Mucosa of descending colon (tissue), 3 donors: ENCODE data around the gene CFAP68. TPM values are rescaled to one million over a fixed set of nuclear protein-coding genes. Genes with fewer than 3 reads are reported as not detected.
A peak's percentile ranks its signal among the peaks of the same experiment; 100 is the strongest.

ENCODE experiments used
- ATAC-seq: fragments of 200-7000 bp; cut with Tn5 transposase; one replicate; pipeline ENCODE4 v1.9.1; 2020; ENCODE audit warnings: mild to moderate bottlenecking, moderate library complexity
- DNase-seq, 3 donors: peaks; one replicate each; pipeline ENCODE4 v3.0.0-alpha.2; 2020
- H3K36me3 ChIP-seq: fragments of 200-600 bp; one replicate; pipeline ENCODE4 v1.8.0; 2021; ENCODE audit warnings: low read depth, mild to moderate bottlenecking
- H3K4me1 ChIP-seq: fragments of 200-600 bp; one replicate; pipeline ENCODE4 v1.8.0; 2021; ENCODE audit warnings: low read depth, mild to moderate bottlenecking
- H3K4me3 ChIP-seq: fragments of 200-600 bp; one replicate; pipeline ENCODE4 v1.8.0; 2021; ENCODE audit warnings: mild to moderate bottlenecking
- H3K9me3 ChIP-seq: fragments of 200-600 bp; one replicate; pipeline ENCODE4 v1.8.0; 2021; ENCODE audit warnings: mild to moderate bottlenecking
- CTCF ChIP-seq: fragments of 200-600 bp; IDR thresholded peaks from one replicate; pipeline ENCODE4 v1.8.0; 2022; ENCODE audit warnings: antibody characterized with exemption, mild to moderate bottlenecking
- intact Hi-C, 2 donors: fragments of 100-400 bp; cut with DNase I in 1 of 2; cut with micrococcal nuclease in 1 of 2; formaldehyde crosslinking; loops; one replicate each; pipeline versions ENCODE4 v1.11.0 to v1.11.1; 2022; cut with DNase I, micrococcal nuclease
- long read RNA-seq, 2 donors: library from polyadenylated mRNA; unstranded; transcript quantifications; one replicate each; pipeline ENCODE4 v2.0.0, GENCODE V29; 2019 to 2021
- total RNA-seq, 3 donors: library from RNA; stranded (reverse); fragmentation: NEBNext Ultra II Directional in 2 of 3; extraction: Animal tissue kit (Norgen Biotek cat#: 25700) in 2 of 3; gene quantifications; one replicate each; pipeline versions ENCODE4 v1.2.1 to v1.2.4, GENCODE V29; 2021 to 2023
- donor health status: DM: no; HTN: no; CAD: no; lungs with moderate emphysema.
- donor health status: DM: no; HTN: no; CAD: no.
- donor health status: DM: no; HTN: yes; CAD: no.

CFAP68 gene
- 10 to 100 TPM; 12.2 to 26.4 (median 19.1) TPM for total RNA-seq
- long read RNA-seq, donor 1, partial matches to known transcripts = 0 of 3 reads
- long read RNA-seq, donor 1, other reads (novel, unspliced or antisense) = 0 of 3 reads
- long read RNA-seq, donor 2, transcript C11orf1-201 (4 exons, 2,885 nt) = major isoform, 5 of 8 reads
- long read RNA-seq, donor 2, partial matches to known transcripts = 0 of 8 reads
- long read RNA-seq, donor 2, other reads (novel, unspliced or antisense) = 0 of 8 reads

- ATAC-seq = peak; percentile 97
These were observed at the start of gene CFAP68, which contains the start of gene FDXACB1 for GRCh38 chr11:111878849-111879636. Gene CFAP68, plus strand, starts transcription at chr11:111879541. Its CDS starts 20 bp downstream, at chr11:111879561. Gene FDXACB1, minus strand, starts transcription at chr11:111879165. Its CDS starts 33 bp downstream, at chr11:111879132.

GRCh38 chr11:111833524-111833923 is 45.8 kb upstream of the CFAP68 start:
- intact Hi-C loops = loop anchor here in 1 of 2 donors (10.0 kb wide), 2 partner anchors 49 to 249 kb away; no protein-coding TSS in a partner anchor
- H3K36me3 ChIP-seq = no peaks in the 10 kb centered on the region
- ATAC-seq = no peak
- H3K9me3 ChIP-seq = no peaks in the 10 kb centered on the region
- no peak for DNase-seq
- no peaks in the 10 kb centered on the region for H3K4me1 ChIP-seq
- TF ChIP-seq CTCF = no peak
- H3K4me3 ChIP-seq = no peak overlapping the region

More at GRCh38 chr11:111878849-111879636, at the start of gene CFAP68, which contains the start of gene FDXACB1:
- H3K36me3 ChIP-seq = no peaks in the 10 kb centered on the region
- intact Hi-C loops = no loop called here
- no peaks in the 10 kb centered on the region for H3K9me3 ChIP-seq
- no peaks in the 10 kb centered on the region for H3K4me1 ChIP-seq
- DNase-seq = peak; percentile 95 to 98 (median 97)
- peak within 1 kb of the TSS; percentile 10 for H3K4me3 ChIP-seq
- peak; percentile 92 for TF ChIP-seq CTCF

- intact Hi-C loops = loop anchor here in 1 of 2 donors (10.0 kb wide), 2 partner anchors 50 to 250 kb away; no protein-coding TSS in a partner anchor
- H3K4me1 ChIP-seq = no peaks in the 10 kb centered on the region
- TF ChIP-seq CTCF = no peak
- H3K4me3 ChIP-seq = no peak overlapping the region
- DNase-seq = no peak
- peak; percentile 58 for ATAC-seq
- no peaks in the 10 kb centered on the region for H3K36me3 ChIP-seq
- no peaks in the 10 kb centered on the region for H3K9me3 ChIP-seq
These were observed 44.7 kb upstream of the CFAP68 start for GRCh38 chr11:111834432-111835163.

- intact Hi-C loops = loop anchor here in 1 of 2 donors (10.0 kb wide), 2 partner anchors 51 to 251 kb away; no protein-coding TSS in a partner anchor
- H3K4me3 ChIP-seq = no peak overlapping the region
- H3K9me3 ChIP-seq = no peaks in the 10 kb centered on the region
- H3K36me3 ChIP-seq = no peaks in the 10 kb centered on the region
- DNase-seq (no peak), ATAC-seq (no peak)
- no peak for TF ChIP-seq CTCF
- no peaks in the 10 kb centered on the region for H3K4me1 ChIP-seq
These were observed 43.7 kb upstream of the CFAP68 start for GRCh38 chr11:111835665-111836064.

- TF ChIP-seq CTCF = no peak
- intact Hi-C loops = loop anchor here in 1 of 2 donors (10.0 kb wide), 2 partner anchors 51 to 251 kb away; no protein-coding TSS in a partner anchor
- Histone ChIP-seq H3K4me3 (no peak overlapping the region), H3K4me1 (no peaks in the 10 kb centered on the region), H3K9me3 (no peaks in the 10 kb centered on the region), H3K36me3 (no peaks in the 10 kb centered on the region)
- DNase-seq (no peak), ATAC-seq (no peak)
These were observed 43.2 kb upstream of the CFAP68 start for GRCh38 chr11:111836162-111836561.
